ENCODE results near the gene PRDM1.

DNA sequence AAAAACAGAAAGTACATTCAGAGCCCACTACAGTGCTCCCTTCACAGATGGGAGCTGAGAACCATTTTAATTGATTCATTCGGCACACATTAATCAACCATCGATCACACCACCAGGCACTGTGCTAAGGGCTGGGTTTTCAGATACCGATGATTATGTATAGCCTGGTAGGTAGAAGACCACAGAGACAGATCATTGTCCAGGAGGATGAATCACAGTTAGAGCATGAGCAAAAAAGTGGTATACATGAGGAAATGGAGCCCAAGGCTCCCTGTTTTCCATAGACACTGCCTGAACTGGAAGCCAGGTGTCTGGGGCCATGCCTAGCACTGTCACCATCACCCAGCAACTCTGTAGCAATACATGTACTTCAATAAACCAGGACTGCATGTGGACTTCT, 9.0 kb upstream of the PRDM1 start:
- TF ChIP-seq YY1 (IDR thresholded peaks at IDR 0.05; ENCODE audit: insufficient read depth, insufficient read length) (no peak), ZNF274 (IDR thresholded peaks at IDR 0.05; ENCODE audit: low read depth, low read length) (no peak)

All from NT2/D1 (cell line).